Body of pancreas (tissue), 4 donors: ENCODE measurements around the gene MRPL27. TPM values are rescaled to one million over a fixed set of nuclear protein-coding genes. Genes with fewer than 3 reads are reported as not detected.

Source experiments
- ATAC-seq: fragments of 150-250 bp; one replicate; pipeline ENCODE4 v1.9.1; 2016
- DNase-seq, 4 donors: peaks; one replicate each; pipeline ENCODE4 v3.0.0-alpha.2; 2019
- H3K27ac ChIP-seq, 4 donors: fragments of 200-600 bp; sonication (generic); 1 replicate in 3 of 4; 2 replicates in 1 of 4; pipeline versions ENCODE4 v1.5.1 to v1.6.1; 2016 to 2019; ENCODE audit warnings: mild to moderate bottlenecking in 1 of 4, mixed read lengths in 1 of 4, moderate library complexity in 1 of 4
- H3K27me3 ChIP-seq, 2 donors: fragments of 200-600 bp; sonication (generic); one replicate each; pipeline ENCODE4 v1.6.0; 2016; ENCODE audit warnings: mild to moderate bottlenecking in 1 of 2
- H3K36me3 ChIP-seq, 2 donors: fragments of 200-600 bp; sonication (generic); replicated peaks in 1 of 2; 2 replicates each; pipeline ENCODE4 v1.5.1; 2016; ENCODE audit warnings: low read depth in 2 of 2; ENCODE audit not compliant: insufficient read depth in 1 of 2
- H3K4me1 ChIP-seq: fragments of 200-600 bp; sonication (generic); one replicate; pipeline ENCODE4 v1.6.0; 2016
- H3K4me3 ChIP-seq, 2 donors: fragments of 200-600 bp; sonication (generic); 1 replicate in 1 of 2; 2 replicates in 1 of 2; pipeline ENCODE4 v1.5.1; 2016 to 2019
- H3K9me3 ChIP-seq, 3 donors: fragments of 200-600 bp; sonication (generic); 1 replicate in 2 of 3; 2 replicates in 1 of 3; pipeline ENCODE4 v1.5.1; 2016
- CTCF ChIP-seq, 7 experiments: fragments of 450-650 bp in 4 of 7; fragments of 200-600 bp in 3 of 7; sonication (generic) in 3 of 7; IDR thresholded peaks; one replicate each; pipeline ENCODE4 v1.5.1; 2016 to 2019; ENCODE audit warnings: antibody characterized with exemption in 7 of 7
- POLR2A ChIP-seq, 3 donors: fragments of 450-650 bp; IDR thresholded peaks; one replicate each; pipeline ENCODE4 v1.6.1; 2016; ENCODE audit warnings: antibody characterized with exemption in 3 of 3, mild to moderate bottlenecking in 2 of 3
- WGBS, 2 donors: methylation state at CpG; one replicate each; pipeline ENCODE4 v1.1.5; 2017; 5-methylcytosine and 5-hydroxymethylcytosine counted together
- intact Hi-C: fragments of 100-400 bp; cut with DNase I; formaldehyde crosslinking; loops from one replicate; pipeline ENCODE4 v1.15.1; 2023
- total RNA-seq, 2 donors: library from RNA; depleted of rRNA; stranded (reverse); fragments of >200 nt; gene quantifications; one replicate each; pipeline ENCODE4 v1.1.0, GENCODE V29; 2016

MRPL27 gene
- total RNA-seq, 2 donors from 2014 or later: 26.5 to 31.3 TPM

GRCh38 chr17:50379351-50380132 is 6.6 kb upstream of the MRPL27 start:
- DNase-seq (no peak), ATAC-seq (no peak)
- Histone ChIP-seq H3K36me3 (peaks cover 18 to 24% of the 10 kb centered on the region in 2 donors), H3K27ac (no peak overlapping the region), H3K4me1 (no peaks in the 10 kb centered on the region), H3K27me3 (no peaks in the 10 kb centered on the region), H3K9me3 (no peaks in the 10 kb centered on the region), H3K4me3 (no peak overlapping the region)
- TF ChIP-seq POLR2A (IDR thresholded peaks at IDR 0.05) (no peak), CTCF (IDR thresholded peaks at IDR 0.05) (no peak)
- intact Hi-C loops: no loop called here
- WGBS, 2 donors: 68 to 84% methylated on average over 6 of the region's 6 CpGs

GRCh38 chr17:50375858-50376538 is 3.0 kb upstream of the MRPL27 start:
- DNase-seq (no peak), ATAC-seq (no peak)
- Histone ChIP-seq H3K27me3 (no peaks in the 10 kb centered on the region), H3K36me3 (no peaks in the 10 kb centered on the region), H3K4me1 (peaks cover 20% of the 10 kb centered on the region), H3K27ac (no peak overlapping the region), H3K4me3 (no peak overlapping the region), H3K9me3 (no peaks in the 10 kb centered on the region)
- WGBS, 2 donors: 67% methylated on average over 5 of the region's 5 CpGs
- intact Hi-C loops: no loop called here
- TF ChIP-seq POLR2A (IDR thresholded peaks at IDR 0.05) (no peak), CTCF (IDR thresholded peaks at IDR 0.05) (no peak)

GRCh38 chr17:50373705-50374104 is 721 bp upstream of the MRPL27 start:
- H3K36me3 ChIP-seq: peaks cover 10 to 11% of the 10 kb centered on the region in 2 donors
- DNase-seq: no peak
- peaks cover 20% of the 10 kb centered on the region for H3K4me1 ChIP-seq
- H3K4me3 ChIP-seq: no peak overlapping the region
- ATAC-seq: no peak
- no peaks in the 10 kb centered on the region for H3K9me3 ChIP-seq
- H3K27me3 ChIP-seq: no peaks in the 10 kb centered on the region
- intact Hi-C loops: no loop called here
- no peak overlapping the region for H3K27ac ChIP-seq
- 70 to 81% methylated on average over 2 of the region's 2 CpGs for WGBS, 2 donors
- no peak for TF ChIP-seq CTCF (IDR thresholded peaks at IDR 0.05)

GRCh38 chr17:50372222-50372757 is 694 bp downstream of the MRPL27 start:
- no peak for TF ChIP-seq POLR2A (IDR thresholded peaks at IDR 0.05)
- no peak for TF ChIP-seq CTCF (IDR thresholded peaks at IDR 0.05)
- H3K4me3 ChIP-seq: peak overlapping the region; percentile 35 to 57
- peak overlapping the region; percentile 75 to 95 (median 94) for H3K27ac ChIP-seq
- no peaks in the 10 kb centered on the region for H3K27me3 ChIP-seq
- peaks cover 20% of the 10 kb centered on the region for H3K4me1 ChIP-seq
- DNase-seq (no peak), ATAC-seq (no peak)
- no peaks in the 10 kb centered on the region for H3K9me3 ChIP-seq
- 12 to 18% methylated on average over 14 of the region's 14 CpGs for WGBS, 2 donors
- H3K36me3 ChIP-seq: peaks cover 11 to 18% of the 10 kb centered on the region in 2 donors
- intact Hi-C loops: no loop called here
